OCI-LY3 (cell line): Measurements from ENCODE around the gene SHLD2.

Source experiments
- H2AFZ ChIP-seq: fragments of 200-600, 300-600 bp; shearing (Covaris generic); 2 replicates; pipeline ENCODE4 v1.6.0; 2014; ENCODE audit warnings: antibody characterized with exemption, low read depth, low read length
- H3K27ac ChIP-seq: fragments of 200-600, 300-600 bp; sonication (generic); 2 replicates; pipeline ENCODE4 v1.5.1; 2014; ENCODE audit warnings: mild to moderate bottlenecking, low read length, moderate library complexity, mixed read lengths
- H3K27me3 ChIP-seq: fragments of 200-600, 300-600 bp; sonication (generic); 2 replicates; pipeline ENCODE4 v1.6.1; 2014; ENCODE audit warnings: low read depth, low read length, mixed read lengths
- H3K36me3 ChIP-seq: fragments of 200-600, 300-600 bp; sonication (generic); replicated peaks from 2 replicates; pipeline ENCODE3; 2014; ENCODE audit warnings: low read depth, low read length, mixed read lengths
- H3K4me1 ChIP-seq: fragments of 300-600, 200-600 bp; sonication (generic); 2 replicates; pipeline ENCODE4 v1.6.1; 2014; ENCODE audit warnings: low read length, mixed read lengths
- H3K4me2 ChIP-seq: fragments of 200-600, 300-600 bp; sonication (generic); 2 replicates; pipeline ENCODE4 v1.6.1; 2014; ENCODE audit warnings: low read length, mixed read lengths
- H3K4me3 ChIP-seq: fragments of 300-600, 200-600 bp; sonication (generic); 2 replicates; pipeline ENCODE4 v1.5.1; 2014; ENCODE audit warnings: antibody characterized with exemption, mild to moderate bottlenecking, low read length, moderate library complexity
- H3K79me2 ChIP-seq: fragments of 300-600, 200-600 bp; shearing (Covaris generic); 2 replicates; pipeline ENCODE4 v1.6.1; 2014; ENCODE audit warnings: mild to moderate bottlenecking, low read length, mixed read lengths
- H3K9ac ChIP-seq: fragments of 300-600, 200-600 bp; shearing (Covaris generic); 2 replicates; pipeline ENCODE4 v1.6.0; 2014; ENCODE audit warnings: mild to moderate bottlenecking, low read length, moderate library complexity
- H3K9me3 ChIP-seq: fragments of 200-600, 300-600 bp; shearing (Covaris generic); 2 replicates; pipeline ENCODE4 v1.6.1; 2014; ENCODE audit warnings: low read length, mixed read lengths; ENCODE audit not compliant: insufficient read depth
- H4K20me1 ChIP-seq: fragments of 200-600, 300-600 bp; sonication (generic); 2 replicates; pipeline ENCODE4 v1.6.1; 2016; ENCODE audit warnings: low read length, mixed read lengths; ENCODE audit not compliant: insufficient read depth
- CTCF ChIP-seq: fragments of 200-600, 300-600 bp; sonication (generic); IDR thresholded peaks from 2 replicates; pipeline ENCODE4 v1.5.1; 2014; ENCODE audit warnings: antibody characterized with exemption, low read length, low read depth
- EZH2phosphoT487 ChIP-seq: fragments of 200-600 bp; shearing (Covaris generic); IDR thresholded peaks from 2 replicates; pipeline ENCODE4 v1.6.1; 2018; ENCODE audit warnings: antibody characterized with exemption, mixed run types, low read depth

Gene SHLD2

DNA sequence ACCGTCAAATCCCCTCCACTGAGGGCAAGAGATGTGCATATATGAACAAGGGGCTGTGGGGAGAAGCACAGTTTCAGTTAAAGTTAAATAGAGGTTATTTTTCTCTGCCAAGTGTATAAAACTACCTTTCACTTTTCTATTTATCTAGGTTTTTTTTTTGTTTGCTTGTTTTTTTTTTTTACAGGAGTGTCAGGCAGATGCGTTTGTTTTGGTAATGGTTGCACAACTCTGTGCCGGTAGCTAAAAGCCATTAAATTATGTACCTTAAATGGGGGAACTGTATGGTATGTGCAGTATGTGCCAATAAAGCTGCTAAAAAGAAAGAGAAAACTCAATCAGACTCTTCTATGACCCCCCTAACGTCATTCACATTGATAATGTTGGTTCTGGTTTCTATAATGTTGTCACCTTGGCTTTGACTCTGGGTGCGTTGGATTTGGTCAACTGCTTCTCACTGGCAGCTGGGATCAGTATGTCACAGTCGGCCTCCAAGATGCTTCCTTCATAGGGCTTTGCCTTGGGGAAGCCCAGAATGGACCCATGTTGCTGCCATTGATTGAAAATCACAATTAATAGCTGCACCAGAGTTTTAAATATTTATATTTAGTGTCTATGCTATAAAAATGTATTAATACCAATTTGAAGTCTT lies 34.6 kb upstream of the SHLD2 start:
- no peaks in the 10 kb centered on the region for H4K20me1 ChIP-seq
- H3K9ac ChIP-seq = no peak overlapping the region
- H3K27me3 ChIP-seq = no peaks in the 10 kb centered on the region
- H3K4me3 ChIP-seq = no peak overlapping the region
- peaks cover 12% of the 10 kb centered on the region for H3K4me1 ChIP-seq
- TF ChIP-seq EZH2phosphoT487 = no peak
- no peak for TF ChIP-seq CTCF
- H3K27ac ChIP-seq = no peak overlapping the region
- no peaks in the 10 kb centered on the region for H3K79me2 ChIP-seq
- no peak overlapping the region for H3K4me2 ChIP-seq
- H3K36me3 ChIP-seq = peaks cover 25% of the 10 kb centered on the region
- H3K9me3 ChIP-seq = no peaks in the 10 kb centered on the region
- no peak overlapping the region for H2AFZ ChIP-seq

GRCh38 chr10:87064651-87065050 lies 30.4 kb upstream of the SHLD2 start:
- H3K27ac ChIP-seq = 0 out of 2 replicates have a peak overlapping the region, but pooled peaks have one; percentile 16
- no peaks in the 10 kb centered on the region for H3K79me2 ChIP-seq
- TF ChIP-seq EZH2phosphoT487 = no peak
- no peak for TF ChIP-seq CTCF
- no peaks in the 10 kb centered on the region for H3K27me3 ChIP-seq
- H3K4me1 ChIP-seq = peaks cover 10% of the 10 kb centered on the region
- H3K9ac ChIP-seq = no peak overlapping the region
- H3K4me3 ChIP-seq = no peak overlapping the region
- H3K36me3 ChIP-seq = peaks cover 30% of the 10 kb centered on the region
- H3K4me2 ChIP-seq = peak overlapping the region; percentile 17; the same call in 1 of the 2 replicates
- no peaks in the 10 kb centered on the region; the same call in 1 of the 2 replicates for H4K20me1 ChIP-seq
- no peaks in the 10 kb centered on the region for H3K9me3 ChIP-seq
- no peak overlapping the region for H2AFZ ChIP-seq

GRCh38 chr10:87066178-87066577 lies 28.8 kb upstream of the SHLD2 start:
- H2AFZ ChIP-seq = no peak overlapping the region
- peaks cover 28% of the 10 kb centered on the region for H3K36me3 ChIP-seq
- peaks cover 10% of the 10 kb centered on the region for H3K4me1 ChIP-seq
- TF ChIP-seq EZH2phosphoT487 = no peak
- TF ChIP-seq CTCF = no peak
- no peak overlapping the region for H3K27ac ChIP-seq
- H3K9ac ChIP-seq = no peak overlapping the region
- H3K9me3 ChIP-seq = no peaks in the 10 kb centered on the region
- H3K79me2 ChIP-seq = no peaks in the 10 kb centered on the region
- no peaks in the 10 kb centered on the region; the same call in 1 of the 2 replicates for H4K20me1 ChIP-seq
- no peak overlapping the region for H3K4me3 ChIP-seq
- H3K27me3 ChIP-seq = no peaks in the 10 kb centered on the region
- H3K4me2 ChIP-seq = no peak overlapping the region

GRCh38 chr10:87066865-87067264 lies 28.1 kb upstream of the SHLD2 start:
- H3K4me3 ChIP-seq = no peak overlapping the region
- peaks cover 28% of the 10 kb centered on the region for H3K36me3 ChIP-seq
- no peaks in the 10 kb centered on the region for H3K79me2 ChIP-seq
- no peak overlapping the region for H2AFZ ChIP-seq
- no peak overlapping the region for H3K9ac ChIP-seq
- no peak overlapping the region for H3K27ac ChIP-seq
- peaks cover 10% of the 10 kb centered on the region for H3K4me1 ChIP-seq
- H3K27me3 ChIP-seq = no peaks in the 10 kb centered on the region
- TF ChIP-seq CTCF (no peak), EZH2phosphoT487 (no peak)
- H4K20me1 ChIP-seq = no peaks in the 10 kb centered on the region; the same call in 1 of the 2 replicates
- H3K4me2 ChIP-seq = no peak overlapping the region
- H3K9me3 ChIP-seq = no peaks in the 10 kb centered on the region
